Measurements from ENCODE around the gene SPATA33. TPM values are rescaled to one million over a fixed set of nuclear protein-coding genes. Genes with fewer than 3 reads are reported as not detected.

Gene SPATA33
- total RNA-seq, 1 experiment from 2014 or later = 23.5 TPM

GRCh38 chr16:89636663-89637062 lies 21.0 kb upstream of the SPATA33 start:
- intact Hi-C loops (cut with micrococcal nuclease; ENCODE audit: unreplicated experiment) = no loop called here
- CTCF ChIA-PET = no interaction called here
- no peak overlapping the region for H3K4me3 Mint-ChIP-seq (ENCODE audit: low read depth, unreplicated experiment)
- DNase-seq = no peak
- H3K4me1 Mint-ChIP-seq (ENCODE audit: low read depth, unreplicated experiment) = peaks cover 32% of the 10 kb centered on the region
- no peaks in the 10 kb centered on the region for H3K9me3 Mint-ChIP-seq (ENCODE audit: low read depth, unreplicated experiment)
- H3K36me3 Mint-ChIP-seq (ENCODE audit: insufficient read depth, unreplicated experiment) = peaks cover 7% of the 10 kb centered on the region
- peaks cover 90% of the 10 kb centered on the region for H3K27me3 Mint-ChIP-seq (ENCODE audit: unreplicated experiment)
- TF ChIP-seq CTCF (IDR thresholded peaks at IDR 0.05; ENCODE audit: unreplicated experiment) = no peak
- no peak overlapping the region for H3K27ac Mint-ChIP-seq (ENCODE audit: unreplicated experiment)
- no TSS peak for BruUV-seq (replicated peaks)

GRCh38 chr16:89637379-89637778 lies 20.3 kb upstream of the SPATA33 start:
- Mint-ChIP-seq H3K9me3 (ENCODE audit: low read depth, unreplicated experiment) (no peaks in the 10 kb centered on the region), H3K27ac (ENCODE audit: unreplicated experiment) (no peak overlapping the region), H3K27me3 (ENCODE audit: unreplicated experiment) (peaks cover 88% of the 10 kb centered on the region), H3K36me3 (ENCODE audit: insufficient read depth, unreplicated experiment) (peaks cover 7% of the 10 kb centered on the region), H3K4me1 (ENCODE audit: low read depth, unreplicated experiment) (peaks cover 31% of the 10 kb centered on the region), H3K4me3 (ENCODE audit: low read depth, unreplicated experiment) (no peak overlapping the region)
- CTCF ChIA-PET = interaction anchor here (1.2 kb wide), 1 partner anchor 22 kb away, joined by 3 read pairs; no protein-coding TSS in a partner anchor
- peak; percentile 35 for TF ChIP-seq CTCF (IDR thresholded peaks at IDR 0.05; ENCODE audit: unreplicated experiment)
- intact Hi-C loops (cut with micrococcal nuclease; ENCODE audit: unreplicated experiment) = no loop called here
- no TSS peak for BruUV-seq (replicated peaks)
- peak; percentile 39 for DNase-seq

GRCh38 chr16:89638455-89638854 lies 19.2 kb upstream of the SPATA33 start:
- Mint-ChIP-seq H3K4me3 (ENCODE audit: low read depth, unreplicated experiment) (no peak overlapping the region), H3K27ac (ENCODE audit: unreplicated experiment) (no peak overlapping the region), H3K4me1 (ENCODE audit: low read depth, unreplicated experiment) (peaks cover 20% of the 10 kb centered on the region), H3K36me3 (ENCODE audit: insufficient read depth, unreplicated experiment) (peaks cover 13% of the 10 kb centered on the region), H3K27me3 (ENCODE audit: unreplicated experiment) (peaks cover 77% of the 10 kb centered on the region), H3K9me3 (ENCODE audit: low read depth, unreplicated experiment) (no peaks in the 10 kb centered on the region)
- no TSS peak for BruUV-seq (replicated peaks)
- no peak for TF ChIP-seq CTCF (IDR thresholded peaks at IDR 0.05; ENCODE audit: unreplicated experiment)
- CTCF ChIA-PET = no interaction called here
- no peak for DNase-seq
- intact Hi-C loops (cut with micrococcal nuclease; ENCODE audit: unreplicated experiment) = no loop called here

GRCh38 chr16:89639385-89639784 lies 18.3 kb upstream of the SPATA33 start:
- no peak for TF ChIP-seq CTCF (IDR thresholded peaks at IDR 0.05; ENCODE audit: unreplicated experiment)
- H3K4me1 Mint-ChIP-seq (ENCODE audit: low read depth, unreplicated experiment) = peaks cover 12% of the 10 kb centered on the region
- peaks cover 68% of the 10 kb centered on the region for H3K27me3 Mint-ChIP-seq (ENCODE audit: unreplicated experiment)
- no peaks in the 10 kb centered on the region for H3K9me3 Mint-ChIP-seq (ENCODE audit: low read depth, unreplicated experiment)
- H3K27ac Mint-ChIP-seq (ENCODE audit: unreplicated experiment) = no peak overlapping the region
- DNase-seq = no peak
- H3K4me3 Mint-ChIP-seq (ENCODE audit: low read depth, unreplicated experiment) = no peak overlapping the region
- H3K36me3 Mint-ChIP-seq (ENCODE audit: insufficient read depth, unreplicated experiment) = peaks cover 20% of the 10 kb centered on the region
- intact Hi-C loops (cut with micrococcal nuclease; ENCODE audit: unreplicated experiment) = no loop called here
- CTCF ChIA-PET = interaction anchor here (0.7 kb wide), 1 partner anchor 19 kb away, joined by 6 read pairs; no protein-coding TSS in a partner anchor
- BruUV-seq (replicated peaks) = no TSS peak
